ENCODE data around the gene TLL1. TPM values are rescaled to one million over a fixed set of nuclear protein-coding genes. Genes with fewer than 3 reads are reported as not detected.

TLL1 gene
- polyA plus RNA-seq, 2 of the 4 experiments (the other 2 are of a cell fraction), result 0.01 to 0.13 TPM

DNA sequence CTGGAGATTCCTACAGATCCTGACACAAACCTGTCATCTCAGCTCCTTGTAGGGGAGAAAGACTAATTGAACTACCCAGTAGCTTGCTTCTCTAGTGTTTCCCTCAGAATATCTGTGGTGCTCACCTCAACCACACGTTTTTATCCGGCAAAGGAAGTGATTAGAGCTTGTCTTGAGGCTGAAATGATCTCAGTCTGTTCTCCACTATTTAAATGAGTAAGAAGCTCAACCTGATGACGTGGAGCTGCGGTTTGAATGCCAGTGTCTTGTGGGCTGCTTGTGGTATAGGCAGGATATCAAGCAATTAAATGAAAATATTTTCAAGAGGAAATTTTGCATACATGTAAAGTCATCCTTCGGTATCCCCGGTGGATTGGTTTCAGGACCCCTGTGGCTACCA, 270.2 kb downstream of the TLL1 start:
- DNase-seq (ENCODE audit: low read depth in 1 of 2, low spot score in 1 of 2) (no peak), ATAC-seq (no peak), FAIRE-seq (no peak)
- ChIA-PET POLR2A (no interaction called here), CTCF (no interaction called here)
- 13% methylated on average over 6 of the region's 6 CpGs for WGBS (ENCODE audit: missing lambda C conversion rate)
- Histone ChIP-seq H3K27ac (no peak overlapping the region), H3K4me3 (no peak overlapping the region), H3K4me1 (no peaks in the 10 kb centered on the region), H3K9me3 (no peaks in the 10 kb centered on the region), H3K4me2 (no peak overlapping the region)
- TF ChIP-seq POLR2AphosphoS2 (conservative IDR thresholded peaks at IDR 0.05; ENCODE audit: low read length), result no peak
- TF ChIP-seq, protein P1, sequence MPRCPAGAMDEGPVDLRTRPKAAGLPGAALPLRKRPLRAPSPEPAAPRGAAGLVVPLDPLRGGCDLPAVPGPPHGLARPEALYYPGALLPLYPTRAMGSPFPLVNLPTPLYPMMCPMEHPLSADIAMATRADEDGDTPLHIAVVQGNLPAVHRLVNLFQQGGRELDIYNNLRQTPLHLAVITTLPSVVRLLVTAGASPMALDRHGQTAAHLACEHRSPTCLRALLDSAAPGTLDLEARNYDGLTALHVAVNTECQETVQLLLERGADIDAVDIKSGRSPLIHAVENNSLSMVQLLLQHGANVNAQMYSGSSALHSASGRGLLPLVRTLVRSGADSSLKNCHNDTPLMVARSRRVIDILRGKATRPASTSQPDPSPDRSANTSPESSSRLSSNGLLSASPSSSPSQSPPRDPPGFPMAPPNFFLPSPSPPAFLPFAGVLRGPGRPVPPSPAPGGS (IDR thresholded peaks at IDR 0.05), result no peak
- TF ChIP-seq JUNB (IDR thresholded peaks at IDR 0.05), result no peak
- TF ChIP-seq FOSL2 (IDR thresholded peaks at IDR 0.05), result no peak
- TF ChIP-seq FOSL2 (CRISPR knock-in tag; IDR thresholded peaks at IDR 0.05), result no peak
- TF ChIP-seq MAFK (IDR thresholded peaks at IDR 0.05; ENCODE audit: partially characterized antibody), result no peak
- no peak for TF ChIP-seq RARB (CRISPR knock-in tag; IDR thresholded peaks at IDR 0.05)
- TF ChIP-seq ZSCAN20 (CRISPR knock-in tag; IDR thresholded peaks at IDR 0.05), result no peak
- TF ChIP-seq, protein P2, sequence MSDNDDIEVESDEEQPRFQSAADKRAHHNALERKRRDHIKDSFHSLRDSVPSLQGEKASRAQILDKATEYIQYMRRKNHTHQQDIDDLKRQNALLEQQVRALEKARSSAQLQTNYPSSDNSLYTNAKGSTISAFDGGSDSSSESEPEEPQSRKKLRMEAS (IDR thresholded peaks at IDR 0.05), result no peak
- no peak for TF ChIP-seq KDM1A (IDR thresholded peaks at IDR 0.05; ENCODE audit: low read depth)
- no peak for TF ChIP-seq KDM5A (IDR thresholded peaks at IDR 0.05)
- no peak for TF ChIP-seq ZFP36 (IDR thresholded peaks at IDR 0.05; ENCODE audit: borderline replicate concordance, partially characterized antibody)
- TF ChIP-seq RCOR1 (IDR thresholded peaks at IDR 0.05; ENCODE audit: low read depth, low read length), result no peak
- TF ChIP-seq, protein P3, sequence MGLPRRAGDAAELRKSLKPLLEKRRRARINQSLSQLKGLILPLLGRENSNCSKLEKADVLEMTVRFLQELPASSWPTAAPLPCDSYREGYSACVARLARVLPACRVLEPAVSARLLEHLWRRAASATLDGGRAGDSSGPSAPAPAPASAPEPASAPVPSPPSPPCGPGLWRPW (IDR thresholded peaks at IDR 0.05), result no peak

GRCh38 chr4:166144607-166145006, 271.6 kb downstream of the TLL1 start:
- Histone ChIP-seq H3K4me1 (no peaks in the 10 kb centered on the region), H3K4me3 (no peak overlapping the region), H3K4me2 (no peak overlapping the region), H3K27ac (no peak overlapping the region), H3K9me3 (no peaks in the 10 kb centered on the region)
- TF ChIP-seq, protein P4, sequence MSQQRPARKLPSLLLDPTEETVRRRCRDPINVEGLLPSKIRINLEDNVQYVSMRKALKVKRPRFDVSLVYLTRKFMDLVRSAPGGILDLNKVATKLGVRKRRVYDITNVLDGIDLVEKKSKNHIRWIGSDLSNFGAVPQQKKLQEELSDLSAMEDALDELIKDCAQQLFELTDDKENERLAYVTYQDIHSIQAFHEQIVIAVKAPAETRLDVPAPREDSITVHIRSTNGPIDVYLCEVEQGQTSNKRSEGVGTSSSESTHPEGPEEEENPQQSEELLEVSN (IDR thresholded peaks at IDR 0.05; ENCODE audit: borderline replicate concordance, low read depth), result no peak
- TF ChIP-seq HOXB5 (CRISPR knock-in tag; IDR thresholded peaks at IDR 0.05), result no peak
- TF ChIP-seq HOXA7 (CRISPR knock-in tag; IDR thresholded peaks at IDR 0.05), result no peak
- TF ChIP-seq PHF8 (IDR thresholded peaks at IDR 0.05; ENCODE audit: borderline replicate concordance, low read depth), result no peak
- TF ChIP-seq MAFK (IDR thresholded peaks at IDR 0.05; ENCODE audit: partially characterized antibody), result no peak
- no peak for TF ChIP-seq ZC3H11A (IDR thresholded peaks at IDR 0.05)
- TF ChIP-seq POLR2A (IDR thresholded peaks at IDR 0.05; ENCODE audit: low read length), result no peak
- no peak for TF ChIP-seq ZNF302 (CRISPR knock-in tag; IDR thresholded peaks at IDR 0.05)
- no peak for TF ChIP-seq EHMT2 (IDR thresholded peaks at IDR 0.05; ENCODE audit: low read depth)
- no peak for TF ChIP-seq TFCP2L1 (CRISPR knock-in tag; IDR thresholded peaks at IDR 0.05)
- TF ChIP-seq SMC3 (IDR thresholded peaks at IDR 0.05), result no peak
- TF ChIP-seq, protein P2 (IDR thresholded peaks at IDR 0.05), result no peak
- ChIA-PET POLR2A (no interaction called here), CTCF (interaction anchor here (0.6 kb wide), 1 partner anchor 996 kb away, joined by 3 read pairs; no protein-coding TSS in a partner anchor)
- DNase-seq (ENCODE audit: low read depth in 1 of 2, low spot score in 1 of 2) (no peak), FAIRE-seq (no peak), ATAC-seq (no peak)
- 26% methylated on average over 4 of the region's 4 CpGs for WGBS (ENCODE audit: missing lambda C conversion rate)

Data from A549 (cell line).